ENCODE results near the gene SUSD2. TPM values are rescaled to one million over a fixed set of nuclear protein-coding genes. Genes with fewer than 3 reads are reported as not detected.
"Not testable (repeated sequence)": the region's sequence is repeated elsewhere in the genome, so short reads cannot be mapped to it uniquely, and the experiment has no call there.

The SUSD2 gene, protein sequence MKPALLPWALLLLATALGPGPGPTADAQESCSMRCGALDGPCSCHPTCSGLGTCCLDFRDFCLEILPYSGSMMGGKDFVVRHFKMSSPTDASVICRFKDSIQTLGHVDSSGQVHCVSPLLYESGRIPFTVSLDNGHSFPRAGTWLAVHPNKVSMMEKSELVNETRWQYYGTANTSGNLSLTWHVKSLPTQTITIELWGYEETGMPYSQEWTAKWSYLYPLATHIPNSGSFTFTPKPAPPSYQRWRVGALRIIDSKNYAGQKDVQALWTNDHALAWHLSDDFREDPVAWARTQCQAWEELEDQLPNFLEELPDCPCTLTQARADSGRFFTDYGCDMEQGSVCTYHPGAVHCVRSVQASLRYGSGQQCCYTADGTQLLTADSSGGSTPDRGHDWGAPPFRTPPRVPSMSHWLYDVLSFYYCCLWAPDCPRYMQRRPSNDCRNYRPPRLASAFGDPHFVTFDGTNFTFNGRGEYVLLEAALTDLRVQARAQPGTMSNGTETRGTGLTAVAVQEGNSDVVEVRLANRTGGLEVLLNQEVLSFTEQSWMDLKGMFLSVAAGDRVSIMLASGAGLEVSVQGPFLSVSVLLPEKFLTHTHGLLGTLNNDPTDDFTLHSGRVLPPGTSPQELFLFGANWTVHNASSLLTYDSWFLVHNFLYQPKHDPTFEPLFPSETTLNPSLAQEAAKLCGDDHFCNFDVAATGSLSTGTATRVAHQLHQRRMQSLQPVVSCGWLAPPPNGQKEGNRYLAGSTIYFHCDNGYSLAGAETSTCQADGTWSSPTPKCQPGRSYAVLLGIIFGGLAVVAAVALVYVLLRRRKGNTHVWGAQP
- 100 to 1,000 TPM in 2 of 4 donors, 10 to 100 TPM in 2; 10.7 to 367 (median 209) TPM for total RNA-seq

GRCh38 chr22:24181088-24181995 is at the start of gene SUSD2:
Gene SUSD2 (plus strand): TSS chr22:24181487. CDS start chr22:24181520, 33 bp downstream.
- peaks cover 0 to 20% (median 0%) of the 10 kb centered on the region in 4 donors for H3K4me1 ChIP-seq
- TF ChIP-seq, protein P1, sequence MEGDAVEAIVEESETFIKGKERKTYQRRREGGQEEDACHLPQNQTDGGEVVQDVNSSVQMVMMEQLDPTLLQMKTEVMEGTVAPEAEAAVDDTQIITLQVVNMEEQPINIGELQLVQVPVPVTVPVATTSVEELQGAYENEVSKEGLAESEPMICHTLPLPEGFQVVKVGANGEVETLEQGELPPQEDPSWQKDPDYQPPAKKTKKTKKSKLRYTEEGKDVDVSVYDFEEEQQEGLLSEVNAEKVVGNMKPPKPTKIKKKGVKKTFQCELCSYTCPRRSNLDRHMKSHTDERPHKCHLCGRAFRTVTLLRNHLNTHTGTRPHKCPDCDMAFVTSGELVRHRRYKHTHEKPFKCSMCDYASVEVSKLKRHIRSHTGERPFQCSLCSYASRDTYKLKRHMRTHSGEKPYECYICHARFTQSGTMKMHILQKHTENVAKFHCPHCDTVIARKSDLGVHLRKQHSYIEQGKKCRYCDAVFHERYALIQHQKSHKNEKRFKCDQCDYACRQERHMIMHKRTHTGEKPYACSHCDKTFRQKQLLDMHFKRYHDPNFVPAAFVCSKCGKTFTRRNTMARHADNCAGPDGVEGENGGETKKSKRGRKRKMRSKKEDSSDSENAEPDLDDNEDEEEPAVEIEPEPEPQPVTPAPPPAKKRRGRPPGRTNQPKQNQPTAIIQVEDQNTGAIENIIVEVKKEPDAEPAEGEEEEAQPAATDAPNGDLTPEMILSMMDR (IDR thresholded peaks at IDR 0.05): no peak
- TF ChIP-seq POLR2A (IDR thresholded peaks at IDR 0.05): peak; percentile 39 to 52
- H3K36me3 ChIP-seq: peaks cover 0 to 18% (median 0%) of the 10 kb centered on the region in 3 donors
- H3K27ac ChIP-seq: peak within 1 kb of the TSS in 3 of 4 donors; percentile 32 to 80 (median 70)
- H3K9me3 ChIP-seq: no peaks in the 10 kb centered on the region
- peak in 2 of 3 donors; percentile 72 to 88 for DNase-seq
- no peaks in the 10 kb centered on the region for H3K27me3 ChIP-seq
- H3K4me3 ChIP-seq: peak within 1 kb of the TSS in 3 of 4 donors; percentile 24 to 42 (median 42)

DNA sequence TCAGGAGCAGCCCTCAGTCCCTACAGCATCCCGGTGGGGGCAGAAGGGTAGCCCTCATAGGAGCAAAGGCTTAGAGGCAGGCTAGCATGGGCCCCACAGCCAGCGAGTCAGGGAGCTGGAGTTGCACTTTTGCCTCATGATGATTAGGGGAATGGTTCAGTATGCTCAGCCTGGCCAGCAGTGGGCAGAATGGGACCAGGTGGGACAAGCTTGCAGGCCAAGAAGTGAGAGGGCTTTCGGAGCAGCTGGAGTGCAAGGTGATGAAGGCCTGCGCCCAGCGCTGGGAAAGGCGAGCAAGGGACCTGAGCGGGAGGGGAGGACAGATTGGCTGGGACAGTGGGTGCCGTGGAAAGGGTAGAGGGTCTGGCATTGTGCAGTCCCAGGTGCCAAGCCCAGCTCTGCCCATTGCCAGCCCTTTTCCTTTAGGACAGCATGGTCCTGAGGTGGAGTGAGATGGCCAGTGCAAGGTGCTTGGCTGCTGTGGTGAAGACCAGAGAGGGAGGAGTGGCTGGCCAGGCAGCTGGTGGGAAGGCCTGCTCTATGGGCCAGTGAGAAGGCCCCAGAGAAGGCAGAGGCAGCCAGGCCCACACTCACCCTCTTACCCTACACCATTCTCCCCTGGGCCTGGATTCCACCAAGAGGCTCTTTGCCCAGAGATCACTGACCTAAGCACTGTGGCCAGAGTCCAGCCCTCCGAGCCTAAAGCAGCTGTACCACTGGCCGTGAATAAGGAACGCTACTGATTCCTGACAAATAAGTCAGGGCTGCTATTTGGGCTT is 47.9 kb upstream of the SUSD2 start:
- TF ChIP-seq, protein P1 (IDR thresholded peaks at IDR 0.05): peak; percentile 18 to 43 (median 36)
- no peak for TF ChIP-seq POLR2A (IDR thresholded peaks at IDR 0.05)
- Histone ChIP-seq H3K4me3 (no peak overlapping the region), H3K36me3 (peaks cover 0 to 46% (median 0%) of the 10 kb centered on the region in 3 donors), H3K27ac (peak overlapping the region in 1 of 4 donors; percentile 14), H3K27me3 (no peaks in the 10 kb centered on the region), H3K4me1 (peaks cover 0 to 14% (median 4%) of the 10 kb centered on the region in 4 donors), H3K9me3 (no peaks in the 10 kb centered on the region)
- DNase-seq: no peak

GRCh38 chr22:24134090-24134846 is 47.0 kb upstream of the SUSD2 start:
- DNase-seq: peak in 2 of 3 donors; percentile 70 to 85
- Histone ChIP-seq H3K36me3 (peaks cover 0 to 40% (median 0%) of the 10 kb centered on the region in 3 donors), H3K27ac (no peak overlapping the region), H3K4me3 (no peak overlapping the region), H3K27me3 (no peaks in the 10 kb centered on the region), H3K4me1 (peaks cover 0 to 14% (median 4%) of the 10 kb centered on the region in 4 donors), H3K9me3 (no peaks in the 10 kb centered on the region)
- TF ChIP-seq, protein P1 (IDR thresholded peaks at IDR 0.05): no peak
- TF ChIP-seq POLR2A (IDR thresholded peaks at IDR 0.05): no peak

- not testable (repeated sequence) for DNase-seq, H3K9me3 ChIP-seq, H3K27ac ChIP-seq, H3K27me3 ChIP-seq, H3K4me3 ChIP-seq
- peaks cover 0 to 20% (median 12%) of the 10 kb centered on the region in 4 donors for H3K4me1 ChIP-seq
- peaks cover 0 to 45% (median 0%) of the 10 kb centered on the region in 3 donors for H3K36me3 ChIP-seq
These were observed 44.8 kb upstream of the SUSD2 start for GRCh38 chr22:24136533-24136932.

- peaks cover 0 to 45% (median 0%) of the 10 kb centered on the region in 3 donors for H3K36me3 ChIP-seq
- H3K4me1 ChIP-seq: peaks cover 0 to 20% (median 12%) of the 10 kb centered on the region in 4 donors
- DNase-seq: no peak
These were observed 43.7 kb upstream of the SUSD2 start for GRCh38 chr22:24137595-24137994.

More at GRCh38 chr22:24137595-24137994, 43.7 kb upstream of the SUSD2 start:
- H3K4me3 ChIP-seq: no peak overlapping the region
- H3K9me3 ChIP-seq: no peaks in the 10 kb centered on the region
- H3K27me3 ChIP-seq: no peaks in the 10 kb centered on the region
- no peak overlapping the region for H3K27ac ChIP-seq
- TF ChIP-seq, protein P1 (IDR thresholded peaks at IDR 0.05): no peak
- no peak for TF ChIP-seq POLR2A (IDR thresholded peaks at IDR 0.05)

Data from Peyer's patch (tissue), 4 donors.